ENCODE results near the gene KLHL25.

KLHL25 gene

GRCh38 chr15:85777250-85778106, 17.2 kb downstream of the KLHL25 start:
- DNase-seq (ENCODE audit: low spot score) = no peak

- no peak for DNase-seq (ENCODE audit: low spot score)
Measured at GRCh38 chr15:85773970-85774369, 20.8 kb downstream of the KLHL25 start.

GRCh38 chr15:85773249-85773648, 21.5 kb downstream of the KLHL25 start:
- DNase-seq (ENCODE audit: low spot score) = no peak

GRCh38 chr15:85772668-85773067, 22.1 kb downstream of the KLHL25 start:
- no peak for DNase-seq (ENCODE audit: low spot score)

GRCh38 chr15:85771781-85772445, 22.8 kb downstream of the KLHL25 start:
- no peak for DNase-seq (ENCODE audit: low spot score)

- DNase-seq (ENCODE audit: low spot score) = no peak
Measured at GRCh38 chr15:85771271-85771670, 23.5 kb downstream of the KLHL25 start.

GRCh38 chr15:85770096-85771041, 24.4 kb downstream of the KLHL25 start:
- no peak for DNase-seq (ENCODE audit: low spot score)

GRCh38 chr15:85769182-85769900, 25.4 kb downstream of the KLHL25 start:
- DNase-seq (ENCODE audit: low spot score) = no peak

- no peak for DNase-seq (ENCODE audit: low spot score)
Measured at GRCh38 chr15:85768595-85769168, 26.0 kb downstream of the KLHL25 start.

- DNase-seq (ENCODE audit: low spot score) = no peak
Measured at GRCh38 chr15:85767785-85768529, 26.8 kb downstream of the KLHL25 start.

- no peak for DNase-seq (ENCODE audit: low spot score)
Measured at GRCh38 chr15:85766001-85766831, 28.5 kb downstream of the KLHL25 start.

GRCh38 chr15:85764649-85765277, 30.0 kb downstream of the KLHL25 start:
- DNase-seq (ENCODE audit: low spot score) = no peak

GRCh38 chr15:85763673-85764633, 30.8 kb downstream of the KLHL25 start:
- no peak for DNase-seq (ENCODE audit: low spot score)

GRCh38 chr15:85763157-85763556, 31.6 kb downstream of the KLHL25 start:
- no peak for DNase-seq (ENCODE audit: low spot score)

GRCh38 chr15:85762756-85763127, 32.0 kb downstream of the KLHL25 start:
- DNase-seq (ENCODE audit: low spot score) = no peak

GRCh38 chr15:85762039-85762755, 32.5 kb downstream of the KLHL25 start:
- DNase-seq (ENCODE audit: low spot score) = no peak

- no peak for DNase-seq (ENCODE audit: low spot score)
Measured at GRCh38 chr15:85761635-85762034, 33.1 kb downstream of the KLHL25 start.
